HG03045 (cell line): ENCODE data around the gene ABAT.
"Not testable (repeated sequence)": the region's sequence is repeated elsewhere in the genome, so short reads cannot be mapped to it uniquely, and the experiment has no call there.

Source experiments
- ATAC-seq: cut with Tn5 transposase; IDR thresholded peaks from one replicate; pipeline ENCODE4 v1.9.1; 2021; ENCODE audit warnings: mild to moderate bottlenecking, moderate library complexity; ENCODE audit not compliant: unreplicated experiment

ABAT gene

DNA sequence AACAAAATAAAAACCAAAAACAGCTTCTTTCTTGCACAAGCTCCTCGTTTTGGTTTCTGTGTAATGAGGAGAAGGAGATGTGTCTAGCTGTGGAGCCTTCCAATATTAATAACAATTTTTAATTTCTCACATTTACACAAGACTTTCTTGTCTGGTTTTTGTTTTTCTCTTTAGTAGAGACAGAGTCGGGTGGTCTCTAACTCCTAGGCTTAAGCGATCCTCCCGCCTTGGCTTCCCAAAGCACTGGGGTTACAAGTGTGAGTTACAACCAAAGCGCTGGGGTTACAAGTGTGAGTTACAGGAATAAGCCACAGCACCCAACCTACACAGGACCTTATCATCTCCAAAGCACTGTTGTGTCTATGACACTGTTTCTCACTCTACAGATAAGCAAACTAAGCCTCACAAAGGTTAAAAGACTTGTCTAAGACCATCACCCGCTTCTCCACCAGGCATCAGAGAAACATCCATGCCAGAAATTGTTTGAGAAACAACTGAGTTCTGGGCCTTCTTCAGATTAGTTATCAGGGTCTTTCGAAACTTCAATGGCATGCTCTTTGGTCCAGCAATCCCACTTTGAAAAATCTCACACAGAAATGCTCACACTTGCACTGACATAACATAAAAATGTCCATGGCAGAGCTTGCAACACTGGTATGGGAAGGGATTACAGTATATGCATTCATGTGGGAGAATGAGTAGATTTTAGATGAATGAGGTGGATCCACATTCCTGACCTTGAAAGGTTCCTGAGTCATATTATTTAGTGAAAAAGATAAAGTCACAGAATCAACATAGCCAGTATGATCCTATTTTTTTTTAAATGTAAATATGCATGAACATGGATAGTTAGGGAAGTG lies 3.9 kb downstream of the ABAT start:
- ATAC-seq, result no peak

DNA sequence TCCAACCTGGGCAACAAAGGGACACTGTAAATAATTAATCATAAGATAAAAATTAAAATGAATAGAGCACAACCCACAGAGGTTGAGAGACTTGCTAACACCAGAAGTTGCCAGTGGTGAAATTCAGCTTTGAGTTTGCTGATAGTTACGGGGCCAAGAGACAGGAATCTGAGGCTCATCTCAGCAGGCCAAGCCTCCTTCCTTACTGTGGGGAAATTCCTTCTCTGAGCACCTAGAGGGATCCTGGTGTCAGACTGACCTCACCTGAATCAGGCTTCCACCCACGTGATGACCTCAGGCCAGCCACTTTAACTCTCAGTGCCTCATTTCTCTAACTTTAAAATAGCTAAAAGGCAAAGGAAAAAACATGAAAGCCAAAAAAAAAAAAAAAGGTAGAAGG lies 4.7 kb downstream of the ABAT start:
- no peak for ATAC-seq

DNA sequence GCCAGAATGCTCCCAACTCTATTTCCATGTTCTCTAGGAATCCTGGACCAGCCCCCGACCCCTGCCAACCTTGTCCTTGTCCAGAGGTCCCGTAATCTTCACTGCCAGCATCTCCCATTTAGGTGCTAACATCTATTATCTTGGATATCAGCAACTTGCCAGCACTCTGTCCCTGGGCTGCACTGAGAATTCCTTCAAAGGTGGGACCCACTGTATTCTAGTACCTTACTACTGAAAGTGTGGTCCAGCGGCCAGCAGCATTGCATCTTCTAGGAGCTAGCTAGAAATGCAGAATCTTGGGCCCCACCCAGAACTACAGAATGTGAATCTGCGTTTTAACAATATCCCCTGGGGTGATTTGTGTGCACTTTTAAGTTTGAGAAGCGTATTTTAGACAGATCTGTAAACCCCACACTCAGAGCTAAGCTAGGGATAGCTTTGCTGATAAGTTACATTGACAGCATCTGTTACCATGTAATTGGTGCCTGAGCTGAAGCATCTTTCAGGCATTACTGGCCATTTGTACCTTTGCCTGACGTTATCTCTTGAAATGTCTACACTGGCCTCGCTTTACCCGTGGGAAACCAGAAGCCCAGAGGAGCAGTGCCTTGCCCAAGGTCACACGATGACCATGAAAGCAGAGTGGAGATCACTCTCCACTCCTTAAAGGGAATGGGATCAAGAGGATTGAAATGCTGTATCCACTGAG lies 8.3 kb downstream of the ABAT start:
- no peak for ATAC-seq

- no peak for ATAC-seq
Observed at GRCh38 chr16:8683640-8684039, 9.2 kb downstream of the ABAT start.

DNA sequence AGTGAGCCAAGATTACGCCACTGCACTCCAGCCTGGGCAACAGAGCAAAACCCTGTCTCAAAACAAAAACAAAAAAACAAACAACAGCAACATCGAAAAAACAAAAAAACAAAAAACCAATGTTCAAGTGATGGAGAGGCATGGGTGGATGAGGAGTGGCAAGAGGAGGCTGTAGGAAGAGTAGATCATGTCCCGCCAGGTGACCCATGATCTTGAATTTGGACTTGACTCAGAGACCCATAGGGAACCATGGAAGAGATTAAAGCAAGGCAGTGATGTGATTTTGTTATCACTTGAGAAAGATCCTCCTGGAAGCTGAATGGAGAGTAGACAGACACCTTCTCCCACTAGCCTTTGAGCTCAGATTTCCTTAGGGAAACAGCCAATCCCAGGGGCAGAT lies 11.2 kb downstream of the ABAT start:
- no peak for ATAC-seq

GRCh38 chr16:8686031-8686621 lies 11.7 kb downstream of the ABAT start:
- ATAC-seq, result no peak

GRCh38 chr16:8686879-8687278 lies 12.5 kb downstream of the ABAT start:
- ATAC-seq, result no peak

DNA sequence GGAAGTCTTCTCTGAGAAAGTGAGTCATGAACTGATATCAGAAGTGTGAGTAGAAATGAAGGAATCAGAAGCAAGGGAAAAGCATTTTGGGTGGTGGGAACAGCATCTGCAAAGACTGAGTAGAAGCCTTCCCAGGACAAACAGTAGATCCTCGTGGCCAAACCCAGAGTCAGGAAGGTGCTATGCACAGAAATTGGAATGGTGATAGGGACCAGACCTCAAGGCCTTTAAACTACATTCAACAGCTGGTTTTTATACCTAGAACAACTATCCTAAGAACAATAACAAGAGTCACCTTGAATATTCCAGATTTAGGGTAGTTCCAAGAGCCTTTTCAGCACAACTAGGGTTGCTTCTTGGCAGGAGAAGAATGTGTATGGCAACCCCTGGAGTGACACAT lies 15.3 kb downstream of the ABAT start:
- no peak for ATAC-seq

DNA sequence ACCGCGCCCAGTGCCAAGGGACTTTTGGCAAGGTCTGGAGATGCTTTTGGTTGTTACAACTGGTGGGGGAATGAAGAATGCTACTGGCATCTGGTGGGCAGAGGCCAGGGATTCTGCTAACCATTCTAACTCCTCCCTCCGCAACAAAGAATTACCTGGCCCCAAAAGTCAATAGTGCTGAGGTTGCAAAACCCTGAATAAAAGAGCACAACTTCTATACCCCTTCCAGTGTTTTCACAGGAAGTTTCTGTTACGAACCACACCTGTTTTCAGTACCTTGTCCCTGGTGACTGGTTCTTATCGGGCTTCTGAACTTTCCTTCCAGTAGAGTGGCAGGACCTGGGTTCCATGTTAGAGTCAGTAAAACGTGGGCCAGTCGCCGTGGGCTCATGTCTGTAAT lies 17.3 kb downstream of the ABAT start:
- ATAC-seq, result no peak

DNA sequence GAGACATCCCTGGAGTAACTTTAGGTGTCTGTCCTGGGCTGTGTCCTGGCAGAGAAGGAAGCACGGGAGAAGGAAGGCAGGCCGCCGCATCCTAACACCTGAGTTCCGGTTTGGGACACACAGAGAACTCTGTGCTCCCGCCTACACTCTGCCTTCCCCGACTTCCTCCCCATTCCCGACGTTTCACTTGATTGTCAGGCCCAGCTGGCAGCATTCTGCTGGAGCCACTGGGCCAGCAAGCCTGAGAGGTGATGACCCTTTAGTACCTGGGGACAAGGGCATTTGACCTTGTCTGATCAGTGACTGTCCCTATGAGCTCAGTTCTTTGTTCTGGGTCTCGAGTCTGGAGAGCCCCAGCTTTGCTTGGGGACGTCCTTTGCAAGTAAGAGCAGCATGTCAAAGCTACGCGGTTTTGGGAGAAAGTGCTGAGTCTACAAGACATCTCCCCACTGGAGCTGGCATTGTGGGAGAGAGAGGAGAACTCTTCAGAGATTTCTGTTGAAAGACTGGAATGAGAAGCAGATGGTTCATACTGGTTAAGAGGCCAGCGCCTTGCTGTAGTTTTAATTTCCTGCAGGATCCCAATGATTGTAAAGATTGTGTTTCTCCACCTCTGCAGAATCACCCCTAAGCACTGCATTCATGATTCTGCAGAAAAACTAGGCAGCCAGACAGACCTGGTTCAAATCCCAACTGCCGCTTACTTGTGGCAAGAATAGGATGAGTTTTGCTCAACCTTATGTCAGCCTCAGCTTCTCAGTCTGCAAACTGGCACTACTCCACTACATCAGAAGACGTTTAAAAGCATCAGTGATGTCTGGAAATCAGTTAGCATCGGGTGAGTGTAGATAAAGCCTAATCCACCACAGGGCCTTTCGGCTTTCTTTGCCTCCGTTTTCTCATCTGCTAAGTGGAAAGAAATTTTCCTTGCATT lies 20.6 kb downstream of the ABAT start:
- ATAC-seq, result no peak

DNA sequence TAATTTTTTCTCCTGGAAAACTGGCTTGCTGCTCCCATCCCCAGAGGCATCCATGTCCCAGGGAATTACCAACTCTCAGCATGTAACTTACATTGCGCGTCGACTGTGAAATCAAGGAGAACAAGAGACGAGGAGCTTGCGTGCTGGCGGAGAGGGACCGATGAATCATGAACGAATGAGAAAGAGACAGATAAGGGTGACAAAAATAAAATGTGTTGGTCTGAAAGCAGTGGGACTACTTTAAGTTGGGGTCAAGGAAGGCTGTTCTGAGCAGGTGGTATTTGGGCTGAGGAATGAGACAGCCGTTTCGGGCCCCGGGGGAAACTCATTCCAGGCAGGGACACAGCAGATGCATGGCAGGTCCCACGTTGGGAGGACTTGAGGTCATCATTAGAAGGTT lies 22.5 kb downstream of the ABAT start:
- no peak for ATAC-seq

- no peak for ATAC-seq
Observed at GRCh38 chr16:8697965-8698364, 23.5 kb downstream of the ABAT start.

DNA sequence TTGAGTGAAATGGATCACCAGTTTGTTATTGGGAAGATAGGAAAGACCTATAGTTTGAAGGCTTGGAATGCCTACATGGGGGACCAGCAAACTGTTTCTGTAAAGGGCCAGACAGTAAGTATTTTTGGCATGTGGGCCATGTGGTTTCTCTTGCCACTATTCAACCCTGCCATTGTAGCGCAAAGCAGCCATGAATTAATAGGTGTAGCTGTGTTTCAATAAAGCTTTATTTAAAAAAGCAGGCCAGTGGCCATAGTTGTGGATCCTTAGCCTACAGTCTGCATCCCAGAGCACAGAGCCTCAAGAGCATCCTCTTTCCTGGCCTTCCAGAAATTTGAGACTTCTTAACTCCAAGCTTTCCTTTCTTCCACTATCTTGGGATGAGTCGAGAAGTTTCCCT lies 29.3 kb downstream of the ABAT start:
- ATAC-seq, result no peak

DNA sequence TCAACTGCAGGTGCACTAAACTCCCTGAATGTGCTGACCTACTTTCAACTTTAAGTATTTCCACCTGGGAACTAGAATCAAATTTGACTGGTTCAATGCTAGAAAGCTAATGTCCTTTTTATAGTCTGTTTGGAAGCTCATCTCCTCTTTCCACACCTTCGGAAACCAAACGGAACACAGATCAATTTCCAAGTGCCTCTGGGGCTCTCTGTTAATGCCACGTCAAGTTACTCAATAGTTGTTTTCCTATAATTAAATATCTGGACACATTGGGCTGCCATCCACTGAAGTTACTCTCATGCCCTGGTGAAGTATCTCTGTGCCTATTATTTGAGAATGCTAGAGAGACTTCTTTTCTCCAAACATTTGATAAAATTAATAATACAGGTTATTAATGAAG lies 29.7 kb downstream of the ABAT start:
- no peak for ATAC-seq

DNA sequence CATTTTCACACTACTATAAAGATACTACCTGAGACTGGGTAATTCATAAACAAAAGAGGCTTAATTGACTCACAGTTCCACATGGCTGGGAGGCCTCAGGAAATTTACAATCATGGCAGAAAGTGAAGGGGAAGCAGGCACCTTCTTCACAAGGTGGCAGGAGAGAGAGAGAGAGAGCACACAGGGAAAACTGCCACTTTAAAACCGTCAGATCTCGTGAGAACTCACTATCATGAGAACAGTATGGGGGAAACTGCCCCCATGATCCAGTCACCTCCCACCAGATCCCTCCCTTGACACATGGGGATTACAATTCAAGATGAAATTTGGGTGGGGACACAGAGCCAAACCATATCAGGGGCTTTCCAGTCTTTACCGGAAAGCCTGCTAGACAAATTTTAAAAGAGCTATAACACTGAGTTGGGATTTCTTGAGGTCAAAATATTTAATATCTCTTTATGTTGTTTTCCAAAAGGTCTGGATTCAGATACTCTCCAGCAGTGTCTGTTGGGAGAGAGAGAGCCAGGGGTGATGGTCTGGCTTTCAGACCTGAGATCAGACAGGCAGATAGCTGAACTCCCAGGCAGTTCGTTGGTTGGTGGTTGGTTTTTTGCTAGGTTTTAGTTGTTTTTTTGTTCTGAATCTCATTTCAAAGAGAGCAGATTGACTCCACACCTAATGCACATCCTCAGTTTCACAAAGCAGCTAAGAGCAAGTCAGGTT lies 30.8 kb downstream of the ABAT start:
- ATAC-seq, result not testable (repeated sequence)

DNA sequence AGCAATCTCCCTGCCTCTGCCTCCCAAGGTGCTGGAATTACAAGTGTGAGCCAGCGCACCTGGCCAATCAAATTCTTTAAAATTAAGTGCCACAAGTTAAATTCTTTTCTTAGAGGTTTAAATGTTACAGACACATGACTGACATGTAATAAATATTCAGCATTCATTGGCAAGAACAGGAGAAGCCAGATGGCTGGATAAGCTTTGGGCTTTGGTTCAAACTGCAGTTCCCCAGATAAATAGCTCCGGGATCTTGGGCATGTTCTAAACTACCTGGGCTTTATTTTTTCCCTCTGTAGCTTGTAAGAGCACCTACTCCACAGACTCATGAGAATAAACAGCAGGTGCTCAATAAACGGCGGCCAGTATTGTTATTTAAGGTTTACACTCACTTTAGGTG lies 34.1 kb downstream of the ABAT start:
- ATAC-seq, result no peak

- ATAC-seq, result no peak
Observed at GRCh38 chr16:8712589-8713361, 38.4 kb downstream of the ABAT start.

- no peak for ATAC-seq
Observed at GRCh38 chr16:8713635-8714172, 39.3 kb downstream of the ABAT start.

- no peak for ATAC-seq
Observed at GRCh38 chr16:8714174-8714573, 39.8 kb downstream of the ABAT start.
